ENCODE results near the gene ERC2.

DNA sequence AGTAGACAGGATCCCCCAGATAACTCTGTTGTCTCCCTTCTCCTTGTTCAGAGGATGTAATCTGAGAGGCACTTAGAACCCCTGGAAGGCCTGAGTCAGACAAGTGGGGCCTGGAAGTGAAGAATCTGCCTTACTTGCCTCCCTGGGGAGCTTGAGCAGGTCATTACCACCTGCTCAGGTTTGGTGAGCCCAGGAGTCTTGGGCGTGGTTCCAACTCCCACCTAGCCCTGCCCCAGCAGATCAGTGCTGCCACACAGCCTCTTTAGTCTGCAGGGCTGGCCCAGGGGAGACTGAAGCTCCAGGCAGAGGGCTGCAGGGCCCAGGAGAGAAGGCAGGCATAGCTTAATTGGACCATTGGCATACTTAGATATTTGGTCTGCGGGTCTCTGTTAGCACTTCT lies 230.0 kb downstream of the ERC2 start:
- TF ChIP-seq MAFK (conservative IDR thresholded peaks at IDR 0.05 in 1 of 2, IDR thresholded peaks at IDR 0.05 in 1 of 2; ENCODE audit: low read length in 2 of 2), result no peak
- TF ChIP-seq ZBTB10 (CRISPR knock-in tag; IDR thresholded peaks at IDR 0.05; ENCODE audit: borderline replicate concordance), result no peak
- TF ChIP-seq PAX8 (CRISPR knock-in tag; IDR thresholded peaks at IDR 0.05; ENCODE audit: borderline replicate concordance), result no peak
- TF ChIP-seq RAD21 (CRISPR knock-in tag; IDR thresholded peaks at IDR 0.05), result no peak
- TF ChIP-seq, protein P1, sequence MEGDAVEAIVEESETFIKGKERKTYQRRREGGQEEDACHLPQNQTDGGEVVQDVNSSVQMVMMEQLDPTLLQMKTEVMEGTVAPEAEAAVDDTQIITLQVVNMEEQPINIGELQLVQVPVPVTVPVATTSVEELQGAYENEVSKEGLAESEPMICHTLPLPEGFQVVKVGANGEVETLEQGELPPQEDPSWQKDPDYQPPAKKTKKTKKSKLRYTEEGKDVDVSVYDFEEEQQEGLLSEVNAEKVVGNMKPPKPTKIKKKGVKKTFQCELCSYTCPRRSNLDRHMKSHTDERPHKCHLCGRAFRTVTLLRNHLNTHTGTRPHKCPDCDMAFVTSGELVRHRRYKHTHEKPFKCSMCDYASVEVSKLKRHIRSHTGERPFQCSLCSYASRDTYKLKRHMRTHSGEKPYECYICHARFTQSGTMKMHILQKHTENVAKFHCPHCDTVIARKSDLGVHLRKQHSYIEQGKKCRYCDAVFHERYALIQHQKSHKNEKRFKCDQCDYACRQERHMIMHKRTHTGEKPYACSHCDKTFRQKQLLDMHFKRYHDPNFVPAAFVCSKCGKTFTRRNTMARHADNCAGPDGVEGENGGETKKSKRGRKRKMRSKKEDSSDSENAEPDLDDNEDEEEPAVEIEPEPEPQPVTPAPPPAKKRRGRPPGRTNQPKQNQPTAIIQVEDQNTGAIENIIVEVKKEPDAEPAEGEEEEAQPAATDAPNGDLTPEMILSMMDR (CRISPR knock-in tag; IDR thresholded peaks at IDR 0.05), result no peak
- TF ChIP-seq, protein P2, sequence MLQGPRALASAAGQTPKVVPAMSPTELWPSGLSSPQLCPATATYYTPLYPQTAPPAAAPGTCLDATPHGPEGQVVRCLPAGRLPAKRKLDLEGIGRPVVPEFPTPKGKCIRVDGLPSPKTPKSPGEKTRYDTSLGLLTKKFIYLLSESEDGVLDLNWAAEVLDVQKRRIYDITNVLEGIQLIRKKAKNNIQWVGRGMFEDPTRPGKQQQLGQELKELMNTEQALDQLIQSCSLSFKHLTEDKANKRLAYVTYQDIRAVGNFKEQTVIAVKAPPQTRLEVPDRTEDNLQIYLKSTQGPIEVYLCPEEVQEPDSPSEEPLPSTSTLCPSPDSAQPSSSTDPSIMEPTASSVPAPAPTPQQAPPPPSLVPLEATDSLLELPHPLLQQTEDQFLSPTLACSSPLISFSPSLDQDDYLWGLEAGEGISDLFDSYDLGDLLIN (CRISPR knock-in tag; IDR thresholded peaks at IDR 0.05; ENCODE audit: borderline replicate concordance), result no peak
- TF ChIP-seq ZFP90 (CRISPR knock-in tag; IDR thresholded peaks at IDR 0.05; ENCODE audit: borderline replicate concordance), result no peak
- no peak for TF ChIP-seq NCOA2 (CRISPR knock-in tag; IDR thresholded peaks at IDR 0.05)
- no peak for TF ChIP-seq CBFB (CRISPR knock-in tag; IDR thresholded peaks at IDR 0.05)
- no peak for TF ChIP-seq SIN3A (IDR thresholded peaks at IDR 0.05; ENCODE audit: borderline replicate concordance, low read depth, low read length)
- no peak for TF ChIP-seq GTF2F1 (IDR thresholded peaks at IDR 0.05; ENCODE audit: low read length)
- TF ChIP-seq FOXK1 (CRISPR knock-in tag; IDR thresholded peaks at IDR 0.05; ENCODE audit: borderline replicate concordance, low read depth), result no peak
- no peak for TF ChIP-seq THAP11 (CRISPR knock-in tag; IDR thresholded peaks at IDR 0.05)
